ENCODE data around the gene APOL4. TPM values are rescaled to one million over a fixed set of nuclear protein-coding genes. Genes with fewer than 3 reads are reported as not detected.
"Not testable (repeated sequence)": the region's sequence is repeated elsewhere in the genome, so short reads cannot be mapped to it uniquely, and the experiment has no call there.

APOL4 gene
- total RNA-seq, 2 experiments from 2014 or later, result 0.70 to 0.95 TPM

GRCh38 chr22:36191106-36191836, 10.3 kb downstream of the APOL4 start:
- no peak overlapping the region for H3K4me3 Mint-ChIP-seq
- H3K36me3 Mint-ChIP-seq, result no peaks in the 10 kb centered on the region
- H3K27ac Mint-ChIP-seq, result no peak overlapping the region
- peaks cover 6% of the 10 kb centered on the region for H3K4me1 Mint-ChIP-seq
- H3K27me3 Mint-ChIP-seq, result no peaks in the 10 kb centered on the region
- H3K9me3 Mint-ChIP-seq, result no peaks in the 10 kb centered on the region
- DNase-seq, result no peak

GRCh38 chr22:36187862-36188261, 13.7 kb downstream of the APOL4 start:
- H3K27ac Mint-ChIP-seq, DNase-seq, H3K36me3 Mint-ChIP-seq, H3K4me3 Mint-ChIP-seq, H3K27me3 Mint-ChIP-seq, H3K9me3 Mint-ChIP-seq, H3K4me1 Mint-ChIP-seq: not testable (repeated sequence)

GRCh38 chr22:36185828-36186624, 15.6 kb downstream of the APOL4 start:
- H3K9me3 Mint-ChIP-seq, result no peaks in the 10 kb centered on the region
- no peaks in the 10 kb centered on the region for H3K4me1 Mint-ChIP-seq
- no peak for DNase-seq
- H3K27ac Mint-ChIP-seq, result no peak overlapping the region
- no peaks in the 10 kb centered on the region for H3K36me3 Mint-ChIP-seq
- no peak overlapping the region for H3K4me3 Mint-ChIP-seq
- H3K27me3 Mint-ChIP-seq, result no peaks in the 10 kb centered on the region

- Mint-ChIP-seq H3K27ac (no peak overlapping the region), H3K4me3 (no peak overlapping the region), H3K27me3 (no peaks in the 10 kb centered on the region), H3K9me3 (no peaks in the 10 kb centered on the region), H3K36me3 (no peaks in the 10 kb centered on the region), H3K4me1 (peaks cover 7% of the 10 kb centered on the region)
- no peak for DNase-seq
Observed at GRCh38 chr22:36184433-36185025, 17.1 kb downstream of the APOL4 start.

- Mint-ChIP-seq H3K4me1 (peaks cover 7% of the 10 kb centered on the region), H3K27me3 (no peaks in the 10 kb centered on the region), H3K9me3 (no peaks in the 10 kb centered on the region), H3K27ac (no peak overlapping the region), H3K36me3 (no peaks in the 10 kb centered on the region), H3K4me3 (no peak overlapping the region)
- DNase-seq, result no peak
Observed at GRCh38 chr22:36183446-36183845, 18.2 kb downstream of the APOL4 start.

GRCh38 chr22:36182857-36183256, 18.8 kb downstream of the APOL4 start:
- H3K4me3 Mint-ChIP-seq, result no peak overlapping the region

GRCh38 chr22:36182056-36182455, 19.6 kb downstream of the APOL4 start:
- Mint-ChIP-seq H3K9me3 (peaks cover under 1% of the 10 kb centered on the region), H3K36me3 (peaks cover under 1% of the 10 kb centered on the region), H3K27ac (no peak overlapping the region), H3K4me1 (peaks cover 9% of the 10 kb centered on the region), H3K4me3 (no peak overlapping the region), H3K27me3 (no peaks in the 10 kb centered on the region)
- DNase-seq, result no peak

More at GRCh38 chr22:36182857-36183256, 18.8 kb downstream of the APOL4 start:
- Mint-ChIP-seq H3K27ac (no peak overlapping the region), H3K4me1 (peaks cover 7% of the 10 kb centered on the region), H3K36me3 (no peaks in the 10 kb centered on the region), H3K9me3 (no peaks in the 10 kb centered on the region), H3K27me3 (no peaks in the 10 kb centered on the region)
- no peak for DNase-seq

GRCh38 chr22:36180928-36181327, 20.7 kb downstream of the APOL4 start:
- Mint-ChIP-seq H3K9me3 (peaks cover 3% of the 10 kb centered on the region), H3K27me3 (no peaks in the 10 kb centered on the region), H3K4me1 (peaks cover 9% of the 10 kb centered on the region), H3K36me3 (peaks cover 2% of the 10 kb centered on the region), H3K27ac (no peak overlapping the region), H3K4me3 (no peak overlapping the region)
- DNase-seq, result no peak

GRCh38 chr22:36180038-36180880, 21.4 kb downstream of the APOL4 start:
- Mint-ChIP-seq H3K4me1 (peaks cover 9% of the 10 kb centered on the region), H3K4me3 (no peak overlapping the region), H3K27ac (no peak overlapping the region), H3K27me3 (no peaks in the 10 kb centered on the region), H3K36me3 (peaks cover 2% of the 10 kb centered on the region), H3K9me3 (peaks cover 3% of the 10 kb centered on the region)
- peak; percentile 81 for DNase-seq

- DNase-seq, result no peak
- H3K27me3 Mint-ChIP-seq, result no peaks in the 10 kb centered on the region
- no peak overlapping the region for H3K27ac Mint-ChIP-seq
- H3K36me3 Mint-ChIP-seq, result peaks cover 2% of the 10 kb centered on the region
- no peak overlapping the region for H3K4me3 Mint-ChIP-seq
- H3K4me1 Mint-ChIP-seq, result peaks cover 9% of the 10 kb centered on the region
- peaks cover 3% of the 10 kb centered on the region for H3K9me3 Mint-ChIP-seq
Observed at GRCh38 chr22:36177160-36177559, 24.4 kb downstream of the APOL4 start.

GRCh38 chr22:36175892-36176291, 25.7 kb downstream of the APOL4 start:
- H3K4me1 Mint-ChIP-seq, result peaks cover 9% of the 10 kb centered on the region
- H3K27me3 Mint-ChIP-seq, result no peaks in the 10 kb centered on the region
- no peak overlapping the region for H3K27ac Mint-ChIP-seq

GRCh38 chr22:36171941-36172340, 29.7 kb downstream of the APOL4 start:
- Mint-ChIP-seq H3K36me3 (peaks cover 7% of the 10 kb centered on the region), H3K4me3 (no peak overlapping the region), H3K27me3 (no peaks in the 10 kb centered on the region), H3K9me3 (peaks cover 11% of the 10 kb centered on the region), H3K4me1 (peaks cover 6% of the 10 kb centered on the region), H3K27ac (no peak overlapping the region)
- no peak for DNase-seq

More at GRCh38 chr22:36175892-36176291, 25.7 kb downstream of the APOL4 start:
- H3K9me3 Mint-ChIP-seq, result peaks cover 3% of the 10 kb centered on the region
- no peak overlapping the region for H3K4me3 Mint-ChIP-seq
- no peak for DNase-seq
- peaks cover 2% of the 10 kb centered on the region for H3K36me3 Mint-ChIP-seq

- no peak overlapping the region for H3K4me3 Mint-ChIP-seq
- peak overlapping the region; percentile 83 for H3K27ac Mint-ChIP-seq
Observed at GRCh38 chr22:36166518-36167220, 34.9 kb downstream of the APOL4 start.

GRCh38 chr22:36166086-36166485, 35.5 kb downstream of the APOL4 start:
- Mint-ChIP-seq H3K9me3 (peaks cover 10% of the 10 kb centered on the region), H3K27me3 (no peaks in the 10 kb centered on the region), H3K4me3 (no peak overlapping the region), H3K4me1 (peaks cover 63% of the 10 kb centered on the region), H3K27ac (peak overlapping the region; percentile 83), H3K36me3 (peaks cover 6% of the 10 kb centered on the region)
- DNase-seq, result no peak

More at GRCh38 chr22:36166518-36167220, 34.9 kb downstream of the APOL4 start:
- Mint-ChIP-seq H3K4me1 (peaks cover 58% of the 10 kb centered on the region), H3K36me3 (peaks cover 6% of the 10 kb centered on the region), H3K9me3 (peaks cover 10% of the 10 kb centered on the region), H3K27me3 (no peaks in the 10 kb centered on the region)
- no peak for DNase-seq
